GOT3 (cell line): Measurements from ENCODE around the gene WDR86.

Experiments
- DNase-seq: peaks from one replicate; lab custom pipeline; 2025; ENCODE audit warnings: mixed read lengths; lab: John Stamatoyannopoulos, UW

WDR86 gene

GRCh38 chr7:151379534-151380198 is 30.2 kb downstream of the WDR86 start:
- no peak for DNase-seq

- no peak for DNase-seq
These were observed 30.7 kb downstream of the WDR86 start for GRCh38 chr7:151379193-151379520.

GRCh38 chr7:151378496-151379192 is 31.2 kb downstream of the WDR86 start:
- no peak for DNase-seq

- DNase-seq, result no peak
These were observed 31.8 kb downstream of the WDR86 start for GRCh38 chr7:151378011-151378410.

- no peak for DNase-seq
These were observed 32.4 kb downstream of the WDR86 start for GRCh38 chr7:151377406-151377805.

- DNase-seq, result no peak
These were observed 33.5 kb downstream of the WDR86 start for GRCh38 chr7:151376218-151376902.

- DNase-seq, result no peak
These were observed 34.2 kb downstream of the WDR86 start for GRCh38 chr7:151375530-151376217.

- DNase-seq, result no peak
These were observed 35.1 kb downstream of the WDR86 start for GRCh38 chr7:151374726-151375125.

GRCh38 chr7:151374139-151374538 is 35.7 kb downstream of the WDR86 start:
- DNase-seq, result no peak

- no peak for DNase-seq
These were observed 36.2 kb downstream of the WDR86 start for GRCh38 chr7:151373599-151373998.

GRCh38 chr7:151372612-151373265 is 37.1 kb downstream of the WDR86 start:
- DNase-seq, result no peak

GRCh38 chr7:151371266-151371665 is 38.6 kb downstream of the WDR86 start:
- DNase-seq, result no peak

- peak; percentile 14 for DNase-seq
These were observed 41.7 kb downstream of the WDR86 start for GRCh38 chr7:151368136-151368571.

- no peak for DNase-seq
These were observed 42.6 kb downstream of the WDR86 start for GRCh38 chr7:151367284-151367683.

- DNase-seq, result no peak
These were observed 43.0 kb downstream of the WDR86 start for GRCh38 chr7:151366880-151367222.

- no peak for DNase-seq
These were observed 43.5 kb downstream of the WDR86 start for GRCh38 chr7:151366166-151366879.

- no peak for DNase-seq
These were observed 46.7 kb downstream of the WDR86 start for GRCh38 chr7:151363182-151363581.

- DNase-seq, result no peak
These were observed 48.5 kb downstream of the WDR86 start for GRCh38 chr7:151361193-151361959.

- no peak for DNase-seq
These were observed 57.3 kb downstream of the WDR86 start for GRCh38 chr7:151352512-151352911.

- DNase-seq, result no peak
These were observed 57.9 kb downstream of the WDR86 start for GRCh38 chr7:151351967-151352366.

GRCh38 chr7:151351027-151351426 is 58.8 kb downstream of the WDR86 start:
- DNase-seq, result no peak
